NT2/D1 (cell line): ENCODE results near the gene GLTP.

Experiments
- DNase-seq: peaks from one replicate; pipeline ENCODE4 v3.0.0-alpha.2; 2011; ENCODE audit warnings: low read depth, low spot score
- H3K27me3 ChIP-seq: 2 replicates; pipeline ENCODE4 v1.6.0; 2011; ENCODE audit warnings: mild to moderate bottlenecking; ENCODE audit not compliant: insufficient read length, insufficient read depth
- H3K36me3 ChIP-seq: 2 replicates; pipeline ENCODE4 v1.6.1; 2011; ENCODE audit warnings: mild to moderate bottlenecking, low read length, mixed read lengths; ENCODE audit not compliant: insufficient read depth, insufficient read length
- H3K4me1 ChIP-seq: 2 replicates; pipeline ENCODE4 v1.5.1; 2011; ENCODE audit not compliant: insufficient read depth, insufficient read length
- H3K4me3 ChIP-seq: 2 replicates; pipeline ENCODE4 v1.5.1; 2011; ENCODE audit warnings: low read depth; ENCODE audit not compliant: insufficient read length
- H3K9ac ChIP-seq: 2 replicates; pipeline ENCODE4 v1.6.0; 2011; ENCODE audit warnings: low read depth; ENCODE audit not compliant: insufficient read length
- H3K9me3 ChIP-seq: 2 replicates; pipeline ENCODE4 v1.5.1; 2011; ENCODE audit warnings: mild to moderate bottlenecking, low read length; ENCODE audit not compliant: insufficient read depth
- SUZ12 ChIP-seq: IDR thresholded peaks from 2 replicates; pipeline ENCODE4 v1.6.1; 2011; ENCODE audit not compliant: insufficient read length, insufficient read depth; ENCODE audit errors: extremely low read depth
- YY1 ChIP-seq: IDR thresholded peaks from 2 replicates; pipeline ENCODE4 v1.6.1; 2011; ENCODE audit not compliant: insufficient read length, insufficient read depth
- ZNF274 ChIP-seq: IDR thresholded peaks from 2 replicates; pipeline ENCODE4 v1.6.1; 2011; ENCODE audit warnings: mild to moderate bottlenecking, low read depth, low read length

GLTP gene

DNA sequence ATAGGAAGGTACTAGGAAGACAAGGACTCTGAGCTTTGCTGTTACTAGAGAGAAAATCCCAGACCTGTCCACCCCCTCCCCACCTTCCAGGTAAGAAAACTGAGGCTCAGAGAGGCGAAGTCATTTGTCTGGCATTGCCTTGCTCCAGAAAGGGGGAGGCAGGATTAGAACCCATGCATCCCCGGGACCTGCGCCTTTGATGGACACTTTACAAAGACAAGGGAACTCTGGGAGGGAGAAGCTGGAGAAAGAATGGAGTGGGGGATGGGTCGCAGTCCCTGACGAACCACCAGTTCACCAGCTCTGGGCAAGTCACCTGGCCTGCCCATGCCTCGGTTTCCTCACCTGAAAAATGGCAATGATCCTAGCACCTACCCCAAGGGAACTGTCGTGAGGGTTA, 57.9 kb downstream of the GLTP start:
- Histone ChIP-seq H3K27me3 (no peaks in the 10 kb centered on the region), H3K4me1 (peaks cover 20% of the 10 kb centered on the region), H3K9ac (no peak overlapping the region), H3K36me3 (peaks cover 6% of the 10 kb centered on the region), H3K9me3 (no peaks in the 10 kb centered on the region), H3K4me3 (no peak overlapping the region)
- no peak for DNase-seq
- no peak for TF ChIP-seq ZNF274
- no peak for TF ChIP-seq SUZ12

DNA sequence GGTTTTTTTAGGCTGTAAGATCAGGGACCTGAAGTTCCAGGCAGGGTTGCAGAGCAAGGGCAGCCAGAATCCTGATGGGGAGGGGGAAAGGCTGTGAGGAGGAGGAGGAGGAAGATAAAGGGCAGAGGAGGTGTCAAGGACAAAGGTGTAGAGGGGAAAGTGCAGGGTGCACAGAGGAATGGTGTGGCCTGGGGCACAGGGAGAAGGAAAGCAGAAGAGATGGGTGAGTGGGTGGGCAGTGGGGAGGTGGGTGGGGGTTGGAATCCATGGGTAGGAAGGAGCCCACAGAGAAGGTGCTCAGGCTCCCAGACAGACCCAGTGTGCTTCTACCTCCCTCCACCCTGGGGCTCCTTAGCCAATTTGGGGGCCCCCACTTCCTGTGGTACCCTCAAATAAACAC, 58.4 kb downstream of the GLTP start:
- Histone ChIP-seq H3K9ac (no peak overlapping the region), H3K4me3 (no peak overlapping the region), H3K9me3 (no peaks in the 10 kb centered on the region), H3K27me3 (no peaks in the 10 kb centered on the region), H3K36me3 (peaks cover 5% of the 10 kb centered on the region), H3K4me1 (peaks cover 20% of the 10 kb centered on the region)
- no peak for TF ChIP-seq ZNF274
- no peak for TF ChIP-seq YY1
- no peak for TF ChIP-seq SUZ12
- DNase-seq: no peak

GRCh38 chr12:109820816-109821381, 59.4 kb downstream of the GLTP start:
- H3K9me3 ChIP-seq: no peaks in the 10 kb centered on the region
- H3K27me3 ChIP-seq: no peaks in the 10 kb centered on the region
- H3K4me1 ChIP-seq: peaks cover 20% of the 10 kb centered on the region
- no peak for DNase-seq
- no peak overlapping the region for H3K9ac ChIP-seq
- H3K4me3 ChIP-seq: no peak overlapping the region
- TF ChIP-seq ZNF274: no peak
- no peak for TF ChIP-seq SUZ12
- no peak for TF ChIP-seq YY1
- no peaks in the 10 kb centered on the region for H3K36me3 ChIP-seq

DNA sequence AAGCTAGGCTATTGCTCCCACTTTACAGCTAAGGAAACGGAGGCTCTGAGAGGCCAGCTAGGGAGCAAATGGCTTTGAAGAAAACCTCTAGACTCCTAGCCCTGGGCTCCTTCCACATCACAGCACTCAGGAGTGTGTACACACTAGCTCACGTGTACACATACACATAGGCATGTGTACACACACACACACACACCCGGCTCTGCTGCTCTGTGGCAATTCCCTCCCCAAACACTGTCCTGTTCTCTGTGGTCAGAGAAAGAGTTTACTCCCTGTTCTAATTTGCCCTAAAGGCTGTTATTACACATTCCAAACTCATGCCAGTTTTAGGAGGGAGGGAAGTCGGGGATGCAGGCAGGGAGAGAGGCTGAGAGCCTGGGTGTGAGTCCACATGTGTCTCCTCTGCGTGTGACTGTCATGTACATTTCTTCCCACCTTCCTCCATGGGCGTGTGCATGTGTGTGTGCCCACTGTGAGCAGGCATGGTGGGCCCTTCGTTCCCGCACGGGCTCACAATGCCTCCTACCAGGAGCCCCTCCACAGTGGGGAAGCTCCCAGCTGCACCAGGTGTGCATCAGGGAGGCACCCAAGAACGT, 61.3 kb downstream of the GLTP start:
- Histone ChIP-seq H3K9ac (peak overlapping the region; percentile 42), H3K36me3 (peaks cover 7% of the 10 kb centered on the region), H3K4me3 (no peak overlapping the region), H3K9me3 (no peaks in the 10 kb centered on the region), H3K4me1 (peaks cover 20% of the 10 kb centered on the region), H3K27me3 (no peaks in the 10 kb centered on the region)
- TF ChIP-seq ZNF274: no peak
- no peak for TF ChIP-seq YY1
- no peak for TF ChIP-seq SUZ12
- no peak for DNase-seq

GRCh38 chr12:109818253-109818652, 62.1 kb downstream of the GLTP start:
- DNase-seq: no peak
- Histone ChIP-seq H3K9ac (no peak overlapping the region), H3K4me1 (peaks cover 19% of the 10 kb centered on the region), H3K9me3 (no peaks in the 10 kb centered on the region), H3K4me3 (no peak overlapping the region), H3K36me3 (peaks cover 13% of the 10 kb centered on the region), H3K27me3 (no peaks in the 10 kb centered on the region)
- TF ChIP-seq ZNF274 (no peak), YY1 (no peak), SUZ12 (no peak)

GRCh38 chr12:109817627-109818231, 62.6 kb downstream of the GLTP start:
- H3K36me3 ChIP-seq: peaks cover 13% of the 10 kb centered on the region
- no peaks in the 10 kb centered on the region for H3K9me3 ChIP-seq
- peaks cover 14% of the 10 kb centered on the region for H3K4me1 ChIP-seq
- DNase-seq: no peak
- TF ChIP-seq SUZ12 (no peak), YY1 (no peak), ZNF274 (no peak)
- H3K9ac ChIP-seq: no peak overlapping the region
- no peak overlapping the region for H3K4me3 ChIP-seq
- no peaks in the 10 kb centered on the region for H3K27me3 ChIP-seq

GRCh38 chr12:109816870-109817269, 63.5 kb downstream of the GLTP start:
- Histone ChIP-seq H3K27me3 (no peaks in the 10 kb centered on the region), H3K4me1 (peaks cover 9% of the 10 kb centered on the region), H3K9me3 (no peaks in the 10 kb centered on the region), H3K36me3 (peaks cover 13% of the 10 kb centered on the region), H3K4me3 (no peak overlapping the region), H3K9ac (no peak overlapping the region)
- no peak for TF ChIP-seq YY1
- no peak for TF ChIP-seq ZNF274
- TF ChIP-seq SUZ12: no peak
- DNase-seq: no peak
